ENCODE data around the gene GORAB. TPM values are rescaled to one million over a fixed set of nuclear protein-coding genes. Genes with fewer than 3 reads are reported as not detected.

The GORAB gene
- total and polyA plus RNA-seq, 2 of the 8 experiments (the other 6 are each of a cell fraction or from before 2014, with no cell fraction given) = 4.0 to 9.6 TPM

GRCh38 chr1:170520601-170521000 lies 11.4 kb upstream of the GORAB start:
- H4K20me1 ChIP-seq (replicated peaks in 1 of 2; ENCODE audit: control insufficient read depth in 1 of 2, insufficient read depth in 2 of 2, low read length in 2 of 2) = no peaks in the 10 kb centered on the region
- no peak for TF ChIP-seq SAP30 (IDR thresholded peaks at IDR 0.05; ENCODE audit: insufficient read depth, insufficient replicate concordance, low read length)
- no peak for TF ChIP-seq ASH2L (IDR thresholded peaks at IDR 0.05; ENCODE audit: low read length)
- no peak for TF ChIP-seq TAF7 (optimal IDR thresholded peaks at IDR 0.05; ENCODE audit: borderline replicate concordance, low read depth, low read length)
- TF ChIP-seq SUZ12 (IDR thresholded peaks at IDR 0.05; ENCODE audit: low read length) = no peak
- TF ChIP-seq CHD1 (IDR thresholded peaks at IDR 0.05; ENCODE audit: low read depth, low read length) = no peak
- TF ChIP-seq, protein P1, sequence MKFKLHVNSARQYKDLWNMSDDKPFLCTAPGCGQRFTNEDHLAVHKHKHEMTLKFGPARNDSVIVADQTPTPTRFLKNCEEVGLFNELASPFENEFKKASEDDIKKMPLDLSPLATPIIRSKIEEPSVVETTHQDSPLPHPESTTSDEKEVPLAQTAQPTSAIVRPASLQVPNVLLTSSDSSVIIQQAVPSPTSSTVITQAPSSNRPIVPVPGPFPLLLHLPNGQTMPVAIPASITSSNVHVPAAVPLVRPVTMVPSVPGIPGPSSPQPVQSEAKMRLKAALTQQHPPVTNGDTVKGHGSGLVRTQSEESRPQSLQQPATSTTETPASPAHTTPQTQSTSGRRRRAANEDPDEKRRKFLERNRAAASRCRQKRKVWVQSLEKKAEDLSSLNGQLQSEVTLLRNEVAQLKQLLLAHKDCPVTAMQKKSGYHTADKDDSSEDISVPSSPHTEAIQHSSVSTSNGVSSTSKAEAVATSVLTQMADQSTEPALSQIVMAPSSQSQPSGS (IDR thresholded peaks at IDR 0.05; ENCODE audit: low read length) = no peak
- TF ChIP-seq HDAC2 (IDR thresholded peaks at IDR 0.05; ENCODE audit: borderline replicate concordance in 1 of 2, low read depth in 2 of 2, low read length in 2 of 2) = no peak
- no peak for TF ChIP-seq E2F6 (IDR thresholded peaks at IDR 0.05)
- no peak for TF ChIP-seq RAD21 (IDR thresholded peaks at IDR 0.05 in 1 of 2, conservative IDR thresholded peaks at IDR 0.05 in 1 of 2; ENCODE audit: low read depth in 2 of 2, low read length in 2 of 2)
- no peak for TF ChIP-seq CEBPB (IDR thresholded peaks at IDR 0.05; ENCODE audit: low read depth, low read length)
- TF ChIP-seq BCL11A (IDR thresholded peaks at IDR 0.05; ENCODE audit: low read depth in 2 of 2, low read length in 2 of 2) = no peak
- no peak overlapping the region for H4K8ac ChIP-seq (ENCODE audit: extremely low read depth, insufficient read depth, low read length)
- no peak overlapping the region for H3K4me3 ChIP-seq (ENCODE audit: extremely low read depth in 1 of 4, insufficient read depth in 2 of 4, low read depth in 3 of 4, low read length in 4 of 4)
- no peak overlapping the region for H2BK5ac ChIP-seq (ENCODE audit: low read depth, low read length)
- no peak overlapping the region for H2BK15ac ChIP-seq (ENCODE audit: low read length)
- ChIA-PET CTCF (ENCODE audit: partially characterized antibody) (no interaction called here), POLR2A (ENCODE audit: partially characterized antibody) (no interaction called here)
- no peak overlapping the region for H3K14ac ChIP-seq (ENCODE audit: insufficient read length)
- H3K9me3 ChIP-seq (ENCODE audit: insufficient read depth in 2 of 2, low read depth in 1 of 2, low read length in 1 of 2) = no peaks in the 10 kb centered on the region
- H3K4me2 ChIP-seq (ENCODE audit: insufficient read depth in 1 of 2, low read depth in 2 of 2, low read length in 2 of 2) = no peak overlapping the region
- no peaks in the 10 kb centered on the region for H3K27me3 ChIP-seq (replicated peaks in 1 of 4; ENCODE audit: control insufficient read depth in 3 of 4, extremely low read depth in 1 of 4, insufficient read depth in 3 of 4, low read length in 3 of 4)
- no peak for FAIRE-seq
- H3K27ac ChIP-seq (ENCODE audit: low read depth, low read length) = no peak overlapping the region
- H2BK20ac ChIP-seq (ENCODE audit: low read length) = no peak overlapping the region
- no peaks in the 10 kb centered on the region for H3K79me2 ChIP-seq (ENCODE audit: control insufficient read depth in 1 of 2, insufficient read depth in 2 of 2, low read length in 2 of 2)
- H3K4me1 ChIP-seq (replicated peaks in 1 of 4; ENCODE audit: control insufficient read depth in 3 of 4, insufficient read depth in 4 of 4, low read length in 3 of 4) = no peaks in the 10 kb centered on the region
- H3K36me3 ChIP-seq (ENCODE audit: control insufficient read depth in 2 of 4, insufficient read depth in 4 of 4, low read length in 3 of 4) = no peaks in the 10 kb centered on the region
- DNase-seq (ENCODE audit: low read depth in 1 of 2, low spot score in 2 of 2) = no peak
- no peak overlapping the region for H2BK120ac ChIP-seq (replicated peaks; ENCODE audit: low read depth, low read length)
- H3K79me1 ChIP-seq (ENCODE audit: low read depth, low read length) = no peaks in the 10 kb centered on the region
- no peak overlapping the region for H2BK12ac ChIP-seq (ENCODE audit: low read depth, low read length)
- H2AK5ac ChIP-seq (ENCODE audit: low read depth, low read length) = no peak overlapping the region
- no peak overlapping the region for H3K23ac ChIP-seq (ENCODE audit: insufficient read length)
- H3K9ac ChIP-seq (replicated peaks in 1 of 4; ENCODE audit: extremely low read depth in 1 of 4, low read depth in 3 of 4, low read length in 3 of 4) = no peak overlapping the region
- no peak overlapping the region for H4K91ac ChIP-seq (replicated peaks; ENCODE audit: insufficient read length, low read length)
- no peak overlapping the region for H3K18ac ChIP-seq (ENCODE audit: extremely low read depth, low read length)
- H3K4ac ChIP-seq (replicated peaks; ENCODE audit: insufficient read length, low read depth, low read length) = no peak overlapping the region
- no peak overlapping the region for H2AFZ ChIP-seq (ENCODE audit: low read length)
- no peak overlapping the region for H3K56ac ChIP-seq (replicated peaks; ENCODE audit: insufficient read length, low read depth, low read length)
- H3K23me2 ChIP-seq (ENCODE audit: low read depth, low read length) = no peaks in the 10 kb centered on the region
- no peak overlapping the region for H4K5ac ChIP-seq (ENCODE audit: insufficient read length, low read depth, low read length)

Measured in H1 (cell line).